GM19467 (cell line): ENCODE results near the gene FILIP1.

ENCODE experiments used
- ATAC-seq: cut with Tn5 transposase; IDR thresholded peaks from one replicate; pipeline ENCODE4 v1.9.1; 2021; ENCODE audit warnings: mild to moderate bottlenecking, moderate library complexity; ENCODE audit not compliant: unreplicated experiment

FILIP1 gene

DNA sequence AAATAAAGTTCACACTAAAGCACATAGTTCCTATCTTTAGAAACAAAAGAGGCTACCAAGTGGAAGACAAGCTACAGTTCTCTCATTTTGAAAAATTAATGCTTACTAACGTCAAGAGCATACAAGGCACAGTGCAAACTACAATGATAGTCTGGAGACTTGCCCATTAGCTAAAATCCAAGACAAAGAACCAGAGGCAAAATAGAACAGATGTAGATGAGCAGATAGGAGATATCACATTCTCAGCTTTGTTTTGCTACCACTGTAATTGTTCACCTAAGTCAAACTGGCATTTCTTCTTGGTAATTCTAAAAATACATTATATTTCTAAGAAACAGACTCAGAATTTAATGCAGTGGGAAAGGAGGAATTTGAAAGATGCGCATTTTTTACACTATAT, 214.2 kb downstream of the FILIP1 start:
- no peak for ATAC-seq

DNA sequence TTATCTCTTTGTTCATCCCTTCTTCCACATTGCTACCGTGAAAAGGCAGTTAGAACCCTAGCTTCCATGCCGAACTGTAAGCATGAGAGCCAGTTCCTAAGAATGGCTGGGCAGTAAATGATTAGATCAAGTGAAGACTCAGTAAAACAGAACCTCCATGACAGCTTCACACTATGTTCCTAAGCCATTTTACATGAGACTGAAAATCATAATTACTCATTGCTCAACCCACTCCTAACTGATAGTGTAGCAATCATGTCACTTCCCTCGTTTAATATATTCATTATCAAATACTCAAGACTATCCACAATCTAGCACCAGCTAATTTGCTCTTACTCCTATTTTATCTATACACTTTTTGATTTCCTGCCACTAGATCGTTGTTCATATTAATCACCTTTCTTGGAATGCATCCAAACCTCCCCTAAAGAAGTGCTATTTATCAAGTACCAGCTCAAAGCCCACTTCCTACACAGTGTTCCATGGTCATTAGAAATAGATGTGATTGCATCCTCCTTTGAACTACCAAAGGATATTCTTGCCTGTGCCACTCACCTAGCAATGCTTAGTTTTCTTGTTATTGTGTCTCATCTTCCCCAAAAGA, 215.0 kb downstream of the FILIP1 start:
- ATAC-seq: no peak

DNA sequence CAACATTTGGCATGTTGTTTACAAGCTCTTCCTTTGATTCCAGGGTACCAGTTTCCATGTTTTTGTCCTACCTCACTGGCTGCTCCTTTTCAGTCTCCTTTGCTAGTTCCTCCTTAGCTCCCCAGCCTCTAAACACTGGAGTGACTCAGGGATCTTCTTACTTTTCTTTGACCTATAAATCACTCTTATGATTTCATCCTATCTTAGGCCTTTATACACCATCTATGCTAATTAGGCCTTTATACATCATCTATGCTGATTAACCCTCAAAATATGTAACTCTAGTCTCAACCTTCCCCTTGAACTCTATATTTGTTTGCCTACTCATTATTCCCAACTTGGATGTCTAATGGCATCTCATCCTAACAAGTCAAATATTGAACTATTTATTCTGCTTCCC, 218.5 kb downstream of the FILIP1 start:
- no peak for ATAC-seq

DNA sequence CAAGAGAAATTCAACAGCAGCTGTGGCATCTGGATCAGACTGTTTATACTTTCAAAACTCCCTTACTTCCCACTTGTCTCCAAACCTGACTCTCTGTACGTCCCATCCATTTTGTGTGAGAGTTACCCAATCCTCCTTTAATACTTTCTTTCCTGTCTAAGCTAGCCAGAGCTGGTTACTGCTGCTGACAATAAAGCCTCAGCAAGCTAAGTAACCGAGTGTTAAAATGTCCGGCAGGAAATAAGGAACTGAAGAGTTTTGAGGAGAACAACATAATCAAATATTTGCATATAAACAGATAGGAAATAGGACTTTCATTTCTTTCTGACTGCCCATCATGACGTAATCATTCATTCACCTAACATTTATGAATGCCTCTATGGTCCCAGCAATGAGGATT, 220.6 kb downstream of the FILIP1 start:
- no peak for ATAC-seq

DNA sequence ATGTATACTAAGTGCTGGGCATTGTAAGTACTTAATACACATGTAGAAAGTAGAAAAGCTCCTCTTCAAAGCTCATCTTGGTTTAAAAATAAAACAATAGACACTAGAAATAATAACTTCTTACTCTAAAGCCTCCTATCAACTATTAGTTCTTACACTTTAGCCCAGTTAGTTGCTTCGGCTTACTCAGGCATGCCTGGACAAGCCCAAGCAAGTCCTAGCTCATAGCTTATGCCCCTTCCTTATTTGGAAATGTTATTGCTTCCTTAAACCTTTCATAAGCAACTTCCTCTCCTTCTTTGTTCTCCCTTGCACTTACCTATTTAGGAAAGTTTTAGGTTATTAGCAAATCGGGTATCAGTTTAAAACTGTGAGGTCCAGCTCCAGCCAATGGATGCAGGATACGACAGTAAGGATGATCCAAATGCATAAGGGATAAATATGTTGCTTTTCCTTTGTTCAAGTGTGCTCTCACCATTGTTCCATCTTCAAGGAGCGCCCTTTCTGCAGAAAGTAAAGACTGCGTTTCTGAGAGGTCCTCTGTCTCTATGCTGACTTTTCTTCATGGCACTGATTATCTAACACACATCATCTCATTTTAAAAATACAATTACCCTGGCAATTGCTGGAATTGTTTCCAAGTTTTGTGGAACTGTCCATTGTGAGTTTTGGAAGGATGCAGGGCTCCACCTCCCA, 221.3 kb downstream of the FILIP1 start:
- no peak for ATAC-seq

DNA sequence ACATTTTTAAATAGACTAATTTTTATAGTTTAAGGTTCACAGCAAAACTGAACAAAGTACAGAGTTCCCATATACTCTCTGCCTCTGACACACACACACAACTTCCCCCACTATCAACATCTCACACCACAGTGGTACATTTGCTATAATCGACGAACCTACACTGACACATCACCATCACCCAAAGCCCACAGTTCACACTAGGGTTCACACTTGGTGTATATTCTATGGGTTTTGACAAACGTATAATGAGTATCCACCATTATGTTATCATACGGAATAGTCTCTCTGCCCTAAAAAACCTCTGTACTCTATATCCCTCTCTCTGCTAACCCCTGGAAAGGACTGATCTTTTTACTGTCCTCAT, 224.6 kb downstream of the FILIP1 start:
- no peak for ATAC-seq

DNA sequence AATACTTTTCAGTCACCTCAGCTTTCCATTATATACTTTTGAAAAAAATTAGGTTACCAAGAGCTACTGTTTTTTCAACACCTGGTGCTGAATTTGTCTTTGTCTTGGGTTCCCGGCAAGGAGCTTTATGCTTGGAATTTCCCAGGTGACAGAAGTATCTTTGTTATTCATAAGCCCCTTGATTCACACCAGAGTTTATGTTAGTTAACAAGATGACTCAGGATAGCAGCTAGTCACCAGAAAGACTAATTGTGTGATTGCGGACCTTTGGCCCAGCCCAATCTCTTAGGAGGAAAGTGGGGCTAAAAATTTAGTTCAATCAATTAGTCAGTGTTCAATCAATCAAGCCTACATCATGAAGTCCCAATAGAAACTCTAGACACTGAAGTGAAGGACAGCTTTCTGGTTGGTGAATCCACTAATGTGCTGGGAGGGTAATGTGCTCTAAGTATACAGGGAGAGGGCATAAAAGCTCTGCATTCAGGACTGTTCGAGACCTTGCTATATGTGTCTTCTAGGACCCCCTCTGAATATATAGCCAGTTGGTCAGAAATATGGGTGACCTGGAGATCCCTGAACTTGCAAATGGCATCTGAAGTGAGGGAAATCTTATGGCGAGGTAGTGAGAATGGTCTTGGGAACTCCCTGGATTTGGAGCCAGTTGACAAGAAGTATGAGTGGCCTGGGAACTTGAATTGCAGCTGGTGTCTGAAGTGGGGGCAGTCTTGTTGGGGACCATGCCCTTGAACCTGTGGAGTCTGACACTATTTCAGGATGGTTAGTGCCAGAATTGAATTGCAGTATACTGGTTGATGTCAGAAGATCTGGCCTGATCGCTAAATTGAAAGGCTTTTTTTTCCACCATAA, 225.2 kb downstream of the FILIP1 start:
- no peak for ATAC-seq

DNA sequence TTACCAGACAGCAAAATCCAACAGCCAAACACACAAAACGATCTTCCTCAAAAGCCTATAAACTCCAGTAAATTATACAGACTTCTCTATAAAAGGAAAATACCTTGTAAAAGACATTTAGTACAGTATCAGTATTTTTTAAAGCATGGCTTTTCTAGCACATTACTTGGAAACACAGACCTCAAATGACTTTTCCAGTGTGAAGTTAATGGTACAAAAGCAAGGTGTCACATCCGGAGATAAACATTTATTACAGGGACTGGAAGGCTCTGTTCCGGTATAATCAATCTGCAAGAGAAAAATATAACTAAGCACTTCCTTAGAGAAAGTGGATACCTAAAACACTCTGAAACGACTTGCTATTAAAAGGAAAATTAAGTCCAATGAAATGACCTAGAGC, 226.1 kb downstream of the FILIP1 start:
- ATAC-seq: no peak

DNA sequence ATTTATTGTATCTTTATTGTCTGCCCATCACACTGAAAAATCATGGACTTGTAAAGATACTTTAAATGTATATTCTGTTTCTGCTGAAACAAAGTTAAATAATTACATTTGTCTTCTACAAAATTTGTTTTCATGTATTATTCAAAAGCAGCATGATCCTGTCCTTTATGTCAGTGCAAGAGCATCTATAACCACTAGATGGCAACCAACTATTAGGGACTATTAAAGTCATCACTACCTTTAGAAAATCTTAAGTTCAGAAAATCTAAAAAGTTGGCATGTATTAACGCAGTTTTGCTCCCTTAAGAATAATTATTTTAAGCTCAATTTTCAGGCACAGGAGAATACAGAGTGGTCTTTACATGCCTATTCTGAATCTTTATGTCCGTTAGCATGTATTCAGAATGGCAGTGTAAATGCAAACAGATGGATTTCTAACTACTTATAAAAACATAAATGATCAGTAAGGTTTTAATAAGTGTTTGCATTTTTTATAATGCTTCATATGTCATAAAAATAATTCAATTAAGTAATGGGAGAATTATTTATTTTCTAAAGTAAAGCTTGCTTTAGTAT, 226.8 kb downstream of the FILIP1 start:
- ATAC-seq: peak; percentile 84

DNA sequence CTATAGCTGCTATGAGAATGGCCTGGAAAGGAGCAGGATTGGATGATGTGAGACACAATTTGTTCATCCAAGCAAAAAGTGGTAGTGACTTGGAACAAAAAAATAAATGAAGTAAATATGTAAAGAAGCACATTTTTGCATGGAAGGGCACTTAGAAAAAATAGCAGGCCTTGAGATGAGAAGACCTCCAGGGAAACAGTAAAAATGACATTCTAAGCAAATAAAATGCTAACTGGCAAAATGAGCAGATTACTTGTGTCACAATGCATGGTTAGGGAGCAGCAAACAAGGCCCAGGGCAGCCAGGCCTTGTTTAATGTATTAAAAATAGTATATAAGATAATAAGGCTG, 230.2 kb downstream of the FILIP1 start:
- ATAC-seq: no peak

DNA sequence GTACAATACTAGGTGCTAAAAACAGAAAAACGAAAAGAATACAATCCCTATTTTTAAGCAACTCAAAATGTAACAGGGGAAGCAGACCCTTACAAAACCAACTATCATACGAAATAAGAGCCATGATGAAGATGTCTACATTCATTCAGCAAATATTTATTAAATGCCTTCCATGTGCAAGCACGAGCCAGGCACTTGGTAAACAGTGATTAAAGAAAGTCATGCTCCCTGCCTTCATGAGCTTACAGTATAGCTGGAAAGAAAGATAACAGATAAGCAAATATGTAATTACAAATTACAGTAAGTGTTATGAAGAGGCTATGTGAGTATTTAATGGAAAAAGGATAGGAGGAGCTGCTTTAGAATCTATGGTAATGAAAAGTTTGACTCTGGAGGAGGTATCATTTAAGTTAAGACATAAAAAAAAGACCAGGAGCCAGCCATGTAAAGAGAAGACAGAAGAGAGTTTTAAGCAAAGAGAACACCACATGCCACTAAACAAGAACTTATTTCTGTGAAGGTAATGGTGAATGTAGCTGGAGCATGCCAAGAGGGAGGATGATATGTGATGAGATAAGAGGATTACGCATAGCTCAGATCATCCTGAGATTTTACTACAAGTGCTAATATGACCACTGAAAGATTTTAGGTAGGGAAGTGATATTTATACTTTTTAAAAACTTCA, 230.7 kb downstream of the FILIP1 start:
- ATAC-seq: no peak

DNA sequence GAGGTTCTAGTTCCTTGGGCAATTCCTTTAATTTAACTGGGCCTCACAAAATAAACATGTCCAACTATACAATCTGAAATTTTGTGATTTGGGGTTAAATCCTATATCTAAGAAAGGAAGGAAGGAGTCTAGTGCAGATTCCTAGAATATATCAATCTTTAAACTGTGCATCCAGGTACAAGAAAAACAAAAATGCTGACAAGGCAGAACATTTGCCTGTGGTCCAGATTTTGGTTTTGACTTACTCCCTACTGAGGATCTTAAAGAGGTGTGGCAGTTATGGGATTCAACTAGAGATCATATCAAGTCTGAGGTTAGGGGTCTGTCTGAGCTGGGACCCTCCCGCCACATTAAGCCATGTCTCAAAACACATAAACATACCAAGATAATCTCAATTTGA, 232.3 kb downstream of the FILIP1 start:
- ATAC-seq: no peak

DNA sequence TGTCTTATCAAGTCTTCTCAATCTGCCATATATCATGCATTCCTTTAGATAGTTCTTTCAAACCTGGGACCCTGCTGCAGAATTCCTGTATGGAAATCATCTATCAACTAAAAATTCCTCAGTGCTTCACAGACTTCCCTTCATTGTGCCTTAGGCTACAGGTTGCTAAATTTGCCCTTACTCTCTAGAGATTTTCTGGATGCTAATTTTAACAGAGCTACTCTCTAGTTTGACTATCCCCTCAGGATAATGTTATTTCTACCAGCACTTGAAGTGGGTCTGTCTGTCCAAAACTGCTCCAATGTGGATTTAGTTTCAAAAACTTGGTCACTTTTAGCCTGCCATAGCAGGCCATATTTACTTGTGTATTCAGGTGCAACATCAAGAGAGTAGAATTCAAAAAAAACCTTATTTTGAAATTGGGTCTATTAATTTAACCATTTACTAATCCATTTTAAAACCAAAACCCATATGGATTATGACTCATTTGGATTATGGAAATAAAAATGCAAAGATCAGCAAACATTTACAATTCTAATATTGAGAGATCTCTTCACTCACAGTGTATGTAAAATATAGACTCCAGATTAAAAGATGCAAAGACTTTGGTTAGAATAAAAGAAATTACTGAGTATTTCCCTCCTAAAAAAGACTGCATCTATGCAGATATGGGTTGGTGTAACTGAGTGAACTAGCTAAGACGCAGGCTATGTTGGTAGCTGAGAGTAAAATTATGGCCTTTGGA, 236.1 kb downstream of the FILIP1 start:
- no peak for ATAC-seq

DNA sequence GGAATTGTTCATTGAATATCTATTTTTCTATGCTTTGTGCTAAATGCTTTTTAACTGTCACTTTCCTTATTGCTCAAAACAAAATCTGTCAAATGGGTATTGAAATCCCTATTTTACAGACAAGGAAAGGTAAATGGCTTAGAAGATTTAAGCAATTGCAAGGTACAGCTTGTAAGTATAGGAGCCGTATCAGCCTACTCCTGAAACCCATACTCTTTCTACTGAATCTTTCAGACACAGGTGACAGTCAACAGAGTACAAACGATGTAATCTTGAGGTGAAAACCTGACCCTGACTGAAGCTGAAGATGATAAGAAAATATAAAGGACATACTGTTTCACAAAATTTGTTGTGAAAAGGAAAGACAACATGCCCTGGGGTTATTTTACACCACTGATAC, 243.0 kb downstream of the FILIP1 start:
- ATAC-seq: no peak

DNA sequence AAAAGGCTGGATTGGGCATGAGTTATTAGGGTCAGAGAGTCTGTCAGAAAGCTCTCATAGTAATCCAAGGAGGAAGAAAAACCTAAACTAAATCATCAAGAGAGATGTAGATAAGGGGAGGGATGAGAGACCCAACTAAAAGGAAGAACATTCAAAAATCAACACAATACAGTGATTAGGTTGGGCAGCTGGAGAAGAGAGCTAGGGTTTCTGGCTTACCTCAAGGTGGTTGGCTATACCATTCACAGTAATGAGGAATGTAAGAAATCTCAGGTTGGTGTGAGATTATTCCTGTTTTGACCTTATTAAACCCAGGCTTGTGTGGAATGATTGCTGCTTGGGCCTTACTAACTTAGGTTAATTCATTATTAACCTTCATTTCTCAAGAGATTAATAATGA, 243.8 kb downstream of the FILIP1 start:
- ATAC-seq: no peak

DNA sequence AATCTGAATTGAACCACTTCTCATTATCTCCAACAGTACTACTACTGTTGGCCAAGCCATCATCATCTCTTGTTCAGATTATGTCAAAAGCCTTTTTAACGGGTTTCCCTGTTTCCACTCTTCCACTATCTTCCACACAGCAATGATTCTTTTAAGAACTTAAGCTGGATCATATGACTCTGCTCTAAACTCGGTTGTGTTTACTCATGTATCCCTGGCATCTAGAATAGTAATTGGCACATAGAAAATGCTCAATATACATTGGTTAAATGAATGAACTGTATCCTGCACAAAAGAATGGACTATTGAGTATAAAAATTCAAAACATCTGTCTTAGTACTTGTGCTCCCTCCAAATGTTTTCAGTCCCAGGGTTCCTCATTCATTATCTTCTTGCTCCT, 247.2 kb downstream of the FILIP1 start:
- ATAC-seq: no peak

DNA sequence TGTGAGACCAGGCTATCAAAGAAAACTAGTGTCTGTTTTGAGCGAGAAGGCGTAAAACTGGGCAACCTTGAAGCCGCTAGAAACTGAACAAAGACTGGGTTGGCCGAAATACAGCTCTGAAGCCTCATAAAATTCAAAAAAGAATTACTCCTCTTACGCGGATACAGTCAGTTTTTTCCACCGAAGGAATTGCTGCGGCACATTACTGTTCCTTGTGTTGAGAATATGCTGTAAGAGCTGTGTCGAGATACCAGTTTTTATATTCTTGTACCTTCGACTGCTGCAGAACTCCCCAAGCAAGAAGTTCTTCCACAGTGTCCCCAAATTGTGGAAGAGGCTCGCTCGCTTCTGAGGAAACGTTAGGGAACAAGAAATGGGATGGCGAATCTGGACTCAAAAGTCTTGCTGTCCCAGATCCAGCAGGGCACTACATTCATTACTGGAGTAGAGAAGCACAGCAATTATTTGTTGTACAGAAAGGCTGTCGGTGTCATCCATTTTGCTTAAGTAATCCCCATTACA, 249.5 kb downstream of the FILIP1 start:
- peak; percentile 2 for ATAC-seq

DNA sequence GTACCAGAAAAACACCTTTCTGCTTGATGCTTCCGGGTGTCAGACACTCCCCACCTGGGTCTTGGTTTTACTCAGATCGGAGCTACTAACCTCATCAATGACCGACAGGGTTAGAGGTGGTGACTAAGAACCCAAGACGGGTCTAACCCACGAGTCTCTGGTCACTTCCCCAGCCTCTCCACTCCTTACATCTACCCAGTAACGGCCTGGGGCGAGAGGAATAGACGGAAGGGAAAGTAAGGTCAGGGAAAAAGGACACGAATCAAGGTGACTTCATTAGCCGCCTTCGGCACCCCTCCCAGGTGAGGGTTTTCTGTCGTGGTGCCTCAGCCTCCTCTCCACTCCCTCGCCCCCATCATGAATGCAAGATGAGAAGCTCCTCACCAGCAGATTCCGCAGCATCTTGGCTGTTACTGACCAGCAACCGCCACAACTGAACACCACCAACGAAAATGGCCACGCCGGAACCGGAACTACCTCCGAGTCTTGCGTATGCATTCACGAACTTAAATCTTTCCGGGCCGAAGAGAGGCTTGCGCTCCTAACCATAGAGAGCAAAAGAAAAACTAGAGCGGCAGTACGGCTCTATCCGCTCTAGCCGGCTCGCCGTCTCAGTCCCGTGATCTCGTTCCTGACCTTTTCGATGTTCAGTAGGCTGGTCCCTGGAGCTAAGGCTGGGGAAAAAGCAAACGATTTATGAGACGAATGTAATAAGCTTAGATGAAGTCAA, 250.1 kb downstream of the FILIP1 start, which contains the start of gene COX7A2:
Gene COX7A2, minus strand, starts transcription at position 469 of the 730 bp plus-strand sequence. Its CDS starts 67 bp downstream, at position 402.
- peak; percentile 97 for ATAC-seq
